GM18519 (cell line): ENCODE measurements around the gene MSRB2.

Experiments
- ATAC-seq: cut with Tn5 transposase; IDR thresholded peaks from one replicate; pipeline ENCODE4 v1.9.1; 2021; ENCODE audit warnings: mild to moderate bottlenecking, moderate library complexity; ENCODE audit not compliant: unreplicated experiment, low FRiP score

MSRB2 gene

DNA sequence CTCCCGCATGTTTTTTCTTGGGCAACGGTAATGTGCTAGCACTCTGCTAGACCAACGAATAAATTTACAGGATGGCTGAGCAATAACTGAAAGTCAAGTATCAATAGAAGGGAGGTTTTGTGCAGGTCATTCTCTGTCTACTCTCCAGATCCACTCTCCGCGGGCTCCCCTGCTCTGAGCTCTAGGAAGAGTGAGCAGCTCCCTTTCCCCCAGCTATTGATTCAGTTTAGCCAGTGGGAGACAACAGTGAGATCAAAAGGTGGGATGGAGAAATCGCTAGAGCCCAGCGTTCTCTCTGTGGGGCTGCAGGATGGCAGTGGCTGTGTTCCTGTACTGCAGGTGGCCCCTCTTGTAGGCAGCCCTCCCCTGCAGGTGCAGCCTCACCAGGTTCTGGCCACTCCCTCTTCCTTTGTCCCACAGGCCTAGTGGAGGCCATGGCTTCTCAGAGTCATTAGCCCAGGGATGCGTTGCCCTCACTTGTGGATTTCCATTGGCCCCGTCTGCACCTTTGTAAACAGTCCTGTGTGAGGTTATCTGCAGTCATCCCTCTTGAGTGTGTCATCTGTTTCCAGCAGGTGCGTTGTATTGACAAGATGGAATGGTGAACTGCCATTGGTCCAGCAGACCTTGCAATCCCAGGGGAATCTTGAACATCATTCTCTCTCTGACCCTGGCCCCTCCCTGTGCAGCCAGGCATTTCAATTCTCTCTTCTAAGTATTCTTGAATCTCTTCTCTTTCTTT, 11.1 kb downstream of the MSRB2 start:
- no peak for ATAC-seq

DNA sequence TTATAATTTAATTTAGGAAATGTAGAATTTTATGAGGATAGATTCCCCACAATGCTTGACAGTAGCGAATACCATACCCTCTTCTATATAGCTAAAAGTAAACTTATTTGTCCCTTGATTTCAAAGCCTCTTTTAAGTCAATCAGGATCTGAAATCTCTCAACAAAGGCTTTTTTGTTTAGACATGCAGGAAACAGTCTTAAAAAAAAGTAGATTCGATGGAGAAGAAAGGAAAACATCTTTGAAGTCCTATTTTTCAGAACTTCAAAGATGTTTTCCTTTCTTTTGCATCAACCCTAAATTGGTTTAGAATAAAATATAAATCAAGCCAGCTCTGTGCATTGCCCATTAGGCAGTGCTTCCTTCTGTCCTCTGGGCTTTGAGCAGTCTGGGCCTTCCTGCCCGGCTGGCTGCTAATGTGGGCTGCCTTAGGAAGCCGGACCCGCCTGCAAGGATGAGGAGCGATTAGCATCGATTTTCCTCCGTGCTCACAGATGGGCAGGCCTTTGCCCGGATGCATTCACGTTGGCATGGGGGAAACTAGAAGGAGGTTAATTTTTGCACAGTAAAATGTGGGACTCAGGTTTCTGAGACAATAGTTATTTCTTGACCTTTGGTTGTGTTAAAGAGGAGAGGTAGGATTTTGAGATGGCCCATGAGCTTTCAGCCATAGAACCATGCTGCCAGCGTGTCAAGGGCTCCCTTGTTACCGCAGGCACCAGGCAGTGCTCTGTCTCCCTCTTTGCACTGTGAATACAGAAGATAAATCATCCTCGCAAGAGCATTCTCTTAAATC, 15.5 kb downstream of the MSRB2 start:
- ATAC-seq = no peak

DNA sequence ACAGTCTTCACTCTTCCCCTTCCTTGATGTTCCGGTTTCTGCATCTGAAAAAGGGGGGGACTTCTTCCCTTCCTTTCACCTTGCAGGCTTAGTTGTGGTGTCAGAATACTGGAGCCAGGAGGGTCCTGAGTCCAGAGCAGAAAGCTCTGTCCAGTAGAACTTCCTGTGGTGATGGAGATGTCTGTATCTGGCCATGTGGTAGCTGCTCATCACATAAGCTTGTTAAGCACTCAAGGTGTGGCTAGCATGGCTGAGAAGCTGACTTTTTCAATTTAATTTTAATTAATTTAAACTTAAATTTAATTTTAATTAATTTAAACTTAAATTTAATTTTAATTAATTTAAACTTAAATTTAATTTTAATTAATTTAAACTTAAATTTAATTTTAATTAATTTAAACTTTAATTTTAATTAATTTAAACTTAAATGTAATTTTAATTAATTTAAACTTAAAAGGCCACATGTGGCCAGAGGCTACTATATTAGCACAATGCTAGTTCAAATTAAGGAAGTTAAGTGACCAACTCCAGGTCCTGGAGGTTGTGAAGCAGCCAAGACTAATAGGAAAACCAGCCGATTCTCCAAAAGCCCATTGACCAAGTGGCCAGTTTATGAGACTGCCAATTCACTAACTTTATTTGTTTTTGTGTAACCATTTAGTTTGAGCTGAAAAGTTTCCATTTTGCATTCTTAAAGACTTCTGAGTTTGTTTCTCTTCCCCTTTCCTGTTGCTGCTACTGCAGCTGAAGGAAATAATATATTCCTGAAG, 16.3 kb downstream of the MSRB2 start:
- ATAC-seq = no peak

DNA sequence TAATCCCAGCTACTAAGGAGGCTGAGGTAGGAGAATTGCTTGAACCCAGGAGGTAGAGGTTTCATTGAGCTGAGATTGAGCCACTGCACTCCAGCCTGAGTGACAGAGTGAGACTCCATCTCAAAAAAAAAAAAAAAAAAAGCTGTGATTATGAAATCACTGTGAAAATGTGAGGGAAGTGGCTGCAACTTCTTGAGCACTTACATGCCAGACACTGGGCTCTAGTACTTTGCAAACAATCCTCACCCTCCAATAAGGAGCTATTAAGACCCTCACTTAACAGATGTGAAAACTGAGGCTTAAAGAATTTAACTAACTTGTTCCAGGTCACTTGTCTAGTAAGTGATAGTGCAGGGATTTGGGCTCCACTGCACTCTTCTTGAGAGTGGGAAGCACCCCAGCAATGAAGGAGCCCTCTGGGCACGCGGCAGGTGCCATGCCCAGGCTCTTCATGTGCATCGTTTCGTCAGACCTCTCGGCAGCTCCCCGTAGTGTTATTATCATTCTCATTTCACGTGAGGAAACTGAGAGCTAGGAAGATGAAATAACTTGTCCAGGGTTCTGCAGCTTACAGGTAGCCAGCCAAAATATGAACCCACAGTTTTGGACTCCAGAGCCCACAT, 19.0 kb downstream of the MSRB2 start:
- no peak for ATAC-seq

DNA sequence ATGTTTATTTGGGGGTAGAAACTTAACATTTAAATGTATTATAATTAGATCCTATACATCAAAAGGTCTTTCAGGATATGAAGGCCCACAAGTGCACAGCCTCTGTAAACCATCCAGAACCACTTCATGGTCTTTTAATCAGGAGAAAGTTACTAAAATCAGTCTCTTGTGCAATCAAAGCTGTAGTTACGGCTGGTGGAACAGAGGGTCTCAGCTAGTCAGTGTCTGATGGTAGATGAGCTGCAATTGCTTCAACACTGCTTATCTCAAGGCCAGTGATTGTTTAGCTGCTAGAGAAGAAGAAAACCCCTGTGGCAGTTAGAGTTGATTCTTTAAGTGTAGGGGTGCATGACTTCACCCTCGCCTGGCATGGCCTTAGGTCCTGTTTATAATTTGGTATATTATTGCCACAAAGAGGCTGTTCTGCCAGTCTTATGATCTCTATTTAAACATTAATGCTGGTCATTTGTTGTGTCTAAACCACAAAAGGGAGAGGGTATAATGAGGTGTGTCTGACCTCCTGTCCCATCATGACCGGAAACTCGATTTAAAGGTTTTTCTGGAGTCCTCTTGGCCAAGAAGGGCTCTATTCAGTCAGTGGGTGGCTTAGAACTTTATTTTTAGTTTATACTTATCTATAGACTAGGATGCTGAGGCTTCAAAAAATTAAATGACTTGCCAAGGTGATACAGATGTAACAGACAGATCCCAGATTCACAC, 21.3 kb downstream of the MSRB2 start:
- ATAC-seq = no peak

DNA sequence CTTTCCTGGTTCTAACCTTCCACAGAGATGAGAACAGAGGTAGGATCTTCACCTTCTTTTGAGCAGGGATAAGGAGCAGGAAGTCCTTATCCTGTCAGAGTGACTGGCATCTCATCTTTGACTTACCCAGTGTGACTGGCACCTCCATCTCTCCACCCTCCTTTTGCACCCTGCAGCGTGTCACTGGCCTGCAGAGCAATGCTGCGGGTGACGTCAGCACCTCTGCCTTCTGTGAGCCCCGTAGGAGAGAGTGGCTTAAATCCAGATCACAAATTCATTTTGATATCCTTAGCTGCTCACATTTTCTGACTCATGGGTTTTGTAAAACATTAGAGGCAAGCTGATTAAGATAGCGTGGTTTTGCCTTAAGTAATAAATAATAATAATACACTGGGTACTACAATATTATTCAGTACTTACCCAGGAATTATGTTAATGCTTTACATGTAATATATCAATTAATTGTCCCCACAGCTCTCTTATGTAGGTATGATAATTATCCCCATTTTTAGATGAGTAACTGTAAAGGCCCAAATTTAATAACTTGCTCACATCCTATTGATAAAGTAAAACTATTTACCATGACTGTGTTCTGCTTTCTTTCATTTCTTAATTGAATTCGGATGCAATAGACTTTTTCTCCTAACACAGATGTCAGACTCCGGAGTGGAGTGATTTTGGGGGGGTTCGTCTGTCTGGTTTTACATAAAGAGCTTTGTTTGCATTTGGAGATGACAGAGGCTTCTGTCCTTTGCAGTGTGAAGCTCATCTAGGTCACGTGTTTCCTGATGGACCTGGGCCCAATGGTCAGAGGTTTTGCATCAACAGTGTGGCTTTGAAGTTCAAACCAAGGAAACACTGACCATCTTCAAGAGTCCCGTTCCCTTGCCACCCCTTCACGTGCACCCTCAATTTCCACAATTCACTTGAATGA, 24.9 kb downstream of the MSRB2 start:
- ATAC-seq = no peak

DNA sequence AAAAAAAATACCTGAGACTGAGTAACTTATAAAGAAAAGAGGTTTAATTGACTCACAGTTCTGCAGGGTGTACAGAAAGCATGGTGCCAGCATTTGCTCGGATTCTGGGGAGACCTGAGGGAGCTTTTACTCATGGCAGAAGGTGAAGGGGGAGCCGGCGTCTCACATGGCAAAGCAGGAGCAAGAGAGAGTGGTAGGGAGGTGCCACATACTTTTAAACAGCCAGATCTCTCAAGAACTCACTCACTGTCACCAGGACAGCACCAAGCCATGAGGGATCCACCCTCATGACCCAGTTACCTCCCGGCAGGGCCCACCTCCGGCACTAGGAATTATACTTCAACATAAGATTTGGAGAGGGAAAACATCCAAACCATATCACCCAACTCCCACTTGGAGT, 25.8 kb downstream of the MSRB2 start:
- no peak for ATAC-seq

DNA sequence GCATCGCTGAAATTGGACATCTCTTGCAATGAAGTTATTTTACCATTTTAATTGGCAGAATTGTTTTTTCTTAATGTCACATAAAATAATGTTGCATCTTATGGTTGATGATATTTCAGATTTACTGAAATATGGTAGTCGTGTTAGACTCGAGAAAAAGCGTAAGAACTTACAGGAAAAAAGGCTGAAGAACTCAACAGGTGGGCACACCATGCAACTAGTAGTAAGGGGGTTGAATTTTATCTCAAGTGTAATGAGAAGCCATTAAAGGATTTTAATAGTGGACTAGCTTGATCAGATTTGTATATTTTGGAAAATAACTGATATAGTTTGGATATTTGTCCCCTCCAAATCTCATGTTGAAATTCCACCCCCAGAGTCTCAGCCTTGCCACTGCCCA, 41.1 kb downstream of the MSRB2 start:
- no peak for ATAC-seq

DNA sequence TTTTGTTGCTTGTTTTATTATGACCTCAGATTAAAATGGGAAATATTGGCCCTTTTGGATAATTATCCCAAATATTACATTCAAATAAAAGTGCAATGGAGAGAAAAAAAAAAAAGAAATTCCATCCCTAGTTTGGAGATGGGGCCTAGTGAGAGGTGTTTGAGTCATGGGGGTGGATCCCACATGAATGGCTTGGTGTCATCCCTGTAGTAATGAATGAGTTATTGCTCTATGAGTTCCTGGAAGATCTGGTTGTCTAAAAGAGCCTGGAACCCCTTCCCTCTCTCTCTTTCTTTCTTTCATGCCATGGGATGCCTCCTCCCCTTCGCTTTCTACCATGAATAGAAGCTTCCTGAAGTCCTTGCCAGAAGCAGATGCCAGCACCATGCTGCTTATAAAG, 44.3 kb downstream of the MSRB2 start:
- ATAC-seq = no peak

DNA sequence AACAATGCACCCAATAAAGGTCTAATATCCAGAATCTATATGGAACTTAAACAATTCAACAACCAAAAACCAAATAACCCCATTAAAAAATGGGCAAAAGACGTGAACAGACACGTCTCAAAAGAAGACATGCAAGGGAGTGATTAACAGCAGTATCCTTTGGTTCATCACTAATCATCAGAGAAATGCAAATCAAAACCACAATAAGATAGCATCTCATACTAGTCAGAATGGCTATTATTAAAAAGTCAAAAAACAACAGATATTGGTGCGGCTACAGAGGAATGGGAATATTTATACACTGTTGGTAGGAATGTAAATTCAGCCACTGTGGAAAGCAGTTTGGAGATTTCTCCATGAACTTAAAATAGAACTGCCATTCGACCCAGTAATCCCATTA, 46.6 kb downstream of the MSRB2 start:
- no peak for ATAC-seq

DNA sequence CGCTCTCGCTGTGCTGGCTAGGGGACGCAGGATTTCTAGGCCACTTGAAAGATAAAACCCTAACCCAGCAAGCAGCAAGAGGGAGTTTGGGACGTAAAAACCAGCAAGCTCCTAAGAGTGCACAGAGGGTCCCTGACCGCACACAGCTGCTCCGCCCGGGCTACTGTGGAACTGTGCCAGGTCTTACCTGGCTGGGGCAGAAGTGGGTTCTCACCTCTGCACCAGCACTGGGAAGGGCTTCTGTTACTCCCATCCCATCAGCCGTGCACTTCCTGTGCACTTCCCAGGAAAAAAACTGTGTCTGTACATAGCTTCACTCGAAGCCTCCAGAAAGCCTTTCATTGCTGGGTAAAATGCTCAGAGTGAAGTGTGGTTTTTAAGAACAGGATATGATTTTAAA, 50.9 kb downstream of the MSRB2 start:
- ATAC-seq = no peak

DNA sequence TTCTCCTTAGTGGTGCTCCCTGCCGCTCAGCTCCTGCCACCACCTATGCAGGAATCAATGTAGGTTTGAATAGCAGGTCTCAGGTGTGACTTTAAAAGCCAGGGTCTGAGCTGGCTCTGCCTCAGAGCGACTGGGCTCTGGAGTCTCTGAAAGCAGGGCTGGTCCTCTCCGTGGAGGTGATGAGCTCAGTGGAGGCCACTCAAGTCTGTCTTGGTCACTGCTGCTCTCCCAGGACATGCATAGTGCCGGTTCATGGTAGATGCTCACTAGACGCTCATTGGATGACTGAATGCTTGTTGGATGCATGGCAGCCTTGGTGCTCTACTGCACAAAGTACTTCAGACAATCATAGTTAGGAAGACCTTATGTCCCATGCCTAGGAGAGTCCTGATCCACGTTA, 51.7 kb downstream of the MSRB2 start:
- no peak for ATAC-seq

DNA sequence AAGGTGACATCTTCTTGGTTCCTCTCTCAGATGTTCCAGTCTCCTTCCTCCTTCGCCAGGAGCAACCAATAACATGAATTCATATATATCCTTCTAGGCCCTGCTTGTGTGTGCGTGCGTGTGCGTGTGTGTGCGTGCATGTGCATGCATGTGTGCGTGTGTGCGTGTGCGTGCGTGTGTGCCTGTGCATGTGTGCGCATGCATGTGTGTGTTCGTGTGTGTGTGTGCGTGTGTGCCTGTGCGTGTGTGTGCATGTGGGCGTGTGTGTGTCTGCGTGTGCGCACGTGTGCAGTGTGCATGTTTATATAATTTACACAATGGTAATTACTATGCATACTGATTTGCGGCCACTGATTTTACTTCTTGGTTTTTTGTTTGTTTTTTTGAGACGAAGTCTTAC, 52.8 kb downstream of the MSRB2 start:
- ATAC-seq = no peak

DNA sequence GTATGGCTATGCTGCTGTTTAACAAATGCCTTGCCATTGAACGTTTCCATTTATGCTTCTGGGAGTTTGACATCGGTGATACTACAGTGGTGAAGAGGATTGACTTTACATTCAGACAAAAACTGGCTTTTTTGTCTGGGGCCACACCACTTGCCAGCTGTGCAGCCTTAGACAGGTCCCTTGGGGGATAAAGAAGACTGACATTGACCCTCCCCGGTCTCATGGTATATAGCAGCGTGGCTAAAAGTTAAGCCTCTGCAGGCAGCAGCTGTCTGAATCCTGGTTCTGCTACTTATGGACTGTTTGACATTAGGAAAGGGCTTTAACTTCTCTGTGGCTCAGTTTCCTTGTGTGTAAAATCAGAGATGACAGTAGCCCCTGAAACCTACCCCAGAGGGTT, 54.7 kb downstream of the MSRB2 start:
- ATAC-seq = no peak

DNA sequence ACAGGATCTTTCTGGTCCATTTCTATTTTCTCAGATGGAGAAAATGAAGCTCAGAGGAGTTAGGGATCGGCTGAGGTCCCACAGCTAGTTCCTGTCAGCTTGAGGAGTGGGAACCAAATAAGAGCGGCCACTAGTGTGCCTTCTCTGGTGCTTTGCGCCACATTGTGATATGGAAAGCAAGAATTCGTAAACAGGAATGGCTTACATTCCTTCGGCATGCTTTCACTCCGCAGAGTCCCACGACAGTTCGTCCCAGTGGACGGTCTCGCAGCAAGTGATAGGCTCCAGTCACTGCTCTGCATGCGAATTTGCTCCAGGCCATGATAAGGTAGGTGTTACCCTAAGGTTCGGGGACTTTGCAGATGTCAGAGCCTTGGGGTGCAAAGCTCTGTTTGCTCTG, 55.2 kb downstream of the MSRB2 start:
- ATAC-seq = no peak

DNA sequence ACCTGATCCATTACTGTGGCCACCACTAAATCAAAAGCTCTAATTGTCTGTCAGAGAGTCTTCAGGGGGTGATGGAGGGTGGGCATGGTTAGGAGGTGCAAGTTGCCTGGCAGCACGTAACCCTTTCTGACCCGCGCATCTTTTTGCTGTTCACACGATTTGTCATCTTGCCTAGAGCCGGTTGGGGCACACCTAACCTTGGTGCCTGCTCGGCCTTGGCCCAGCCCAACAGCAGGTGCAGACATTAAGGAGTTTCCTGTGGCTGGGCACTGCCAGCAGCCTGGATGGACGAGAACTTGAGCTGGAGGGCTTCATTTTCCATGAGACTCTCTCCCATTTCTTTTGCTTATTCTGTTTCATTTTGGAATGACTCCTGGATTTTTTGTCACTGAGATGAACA, 55.7 kb downstream of the MSRB2 start:
- ATAC-seq = no peak

DNA sequence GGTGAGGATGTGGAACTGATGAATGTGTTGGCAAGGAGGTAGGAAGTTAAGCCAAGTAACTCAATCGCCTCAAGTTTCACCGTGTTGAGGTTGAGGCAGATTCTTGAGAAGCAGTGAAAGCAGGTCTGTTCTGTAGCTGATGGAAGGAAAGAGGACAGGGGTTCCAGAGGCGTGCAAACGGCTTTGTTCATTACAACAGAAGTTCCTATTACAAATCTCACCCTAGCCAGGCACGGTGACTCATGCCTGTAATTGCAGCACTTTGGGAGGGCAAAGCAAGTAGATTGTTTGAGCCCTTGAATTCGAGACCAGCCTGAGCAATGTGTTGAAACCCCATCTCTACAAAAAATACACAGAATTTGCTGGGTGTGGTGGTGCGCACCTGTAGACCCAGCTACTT, 59.8 kb downstream of the MSRB2 start:
- no peak for ATAC-seq

DNA sequence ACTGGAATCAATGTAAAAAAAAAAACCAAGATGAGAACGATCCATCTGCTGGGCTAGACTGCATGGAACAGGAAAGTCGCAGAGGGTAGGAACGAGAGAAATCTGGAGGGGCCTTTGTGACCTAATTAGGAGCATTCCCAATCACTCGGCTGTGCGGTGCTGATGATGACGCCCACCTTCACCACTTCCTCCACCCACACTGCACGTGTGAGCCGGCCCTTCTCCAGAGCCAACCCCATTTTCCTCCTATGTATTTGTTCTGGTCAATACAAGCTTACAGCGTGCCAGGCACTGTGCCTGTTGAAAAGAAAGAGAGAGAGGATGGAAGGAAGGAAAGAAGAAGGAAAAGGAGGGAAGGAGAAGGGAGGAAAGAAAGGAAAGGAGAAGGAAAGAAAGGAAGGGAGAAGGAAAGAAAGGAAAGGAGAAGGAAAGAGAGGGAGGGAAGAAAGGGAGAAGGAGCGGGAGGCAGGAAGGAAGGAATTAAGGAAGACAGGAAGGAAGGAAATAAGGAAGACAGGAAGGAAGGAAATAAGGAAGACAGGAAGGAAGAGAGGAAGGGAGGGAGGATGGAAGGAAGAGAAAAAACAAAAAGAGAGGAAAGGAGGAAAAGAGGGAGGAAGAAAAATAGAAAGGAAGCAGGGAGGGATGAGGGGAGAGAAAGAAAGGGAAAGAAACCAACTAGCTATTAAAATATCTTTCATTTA, 61.2 kb downstream of the MSRB2 start:
- ATAC-seq = no peak

DNA sequence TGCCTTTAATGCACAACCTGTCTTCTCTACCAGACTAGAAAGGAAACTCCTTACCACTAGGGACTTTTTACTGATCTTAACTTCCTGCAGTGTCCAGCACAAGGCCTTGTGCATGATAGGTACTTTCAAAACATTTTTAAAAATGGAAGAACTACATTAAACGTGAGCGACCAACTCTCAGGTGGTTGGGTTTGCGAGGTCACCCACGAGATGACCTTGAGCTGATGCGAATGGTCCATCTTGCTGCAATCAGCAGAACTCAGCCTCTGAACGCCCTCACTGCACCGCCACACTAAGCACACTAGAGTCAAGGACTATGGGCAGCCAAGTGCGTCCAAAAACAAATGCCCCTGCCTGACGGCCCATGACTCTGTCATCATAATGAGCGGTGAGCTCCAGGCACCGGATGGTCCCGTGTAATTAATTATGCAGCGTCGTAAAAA, 61.9 kb downstream of the MSRB2 start:
- no peak for ATAC-seq
